GM19043 (cell line): Measurements from ENCODE around the gene FLYWCH1.

ENCODE experiments used
- ATAC-seq: cut with Tn5 transposase; IDR thresholded peaks from one replicate; pipeline ENCODE4 v1.9.1; 2021; ENCODE audit warnings: low read depth; ENCODE audit not compliant: unreplicated experiment

Gene FLYWCH1, protein sequence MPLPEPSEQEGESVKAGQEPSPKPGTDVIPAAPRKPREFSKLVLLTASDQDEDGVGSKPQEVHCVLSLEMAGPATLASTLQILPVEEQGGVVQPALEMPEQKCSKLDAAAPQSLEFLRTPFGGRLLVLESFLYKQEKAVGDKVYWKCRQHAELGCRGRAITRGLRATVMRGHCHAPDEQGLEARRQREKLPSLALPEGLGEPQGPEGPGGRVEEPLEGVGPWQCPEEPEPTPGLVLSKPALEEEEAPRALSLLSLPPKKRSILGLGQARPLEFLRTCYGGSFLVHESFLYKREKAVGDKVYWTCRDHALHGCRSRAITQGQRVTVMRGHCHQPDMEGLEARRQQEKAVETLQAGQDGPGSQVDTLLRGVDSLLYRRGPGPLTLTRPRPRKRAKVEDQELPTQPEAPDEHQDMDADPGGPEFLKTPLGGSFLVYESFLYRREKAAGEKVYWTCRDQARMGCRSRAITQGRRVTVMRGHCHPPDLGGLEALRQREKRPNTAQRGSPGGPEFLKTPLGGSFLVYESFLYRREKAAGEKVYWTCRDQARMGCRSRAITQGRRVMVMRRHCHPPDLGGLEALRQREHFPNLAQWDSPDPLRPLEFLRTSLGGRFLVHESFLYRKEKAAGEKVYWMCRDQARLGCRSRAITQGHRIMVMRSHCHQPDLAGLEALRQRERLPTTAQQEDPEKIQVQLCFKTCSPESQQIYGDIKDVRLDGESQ

GRCh38 chr16:2911638-2912329 is at the start of gene FLYWCH1:
FLYWCH1 (plus strand) TSS chr16:2911931; CDS start chr16:2929686, 17,755 bp downstream.
- peak; percentile 90 for ATAC-seq

DNA sequence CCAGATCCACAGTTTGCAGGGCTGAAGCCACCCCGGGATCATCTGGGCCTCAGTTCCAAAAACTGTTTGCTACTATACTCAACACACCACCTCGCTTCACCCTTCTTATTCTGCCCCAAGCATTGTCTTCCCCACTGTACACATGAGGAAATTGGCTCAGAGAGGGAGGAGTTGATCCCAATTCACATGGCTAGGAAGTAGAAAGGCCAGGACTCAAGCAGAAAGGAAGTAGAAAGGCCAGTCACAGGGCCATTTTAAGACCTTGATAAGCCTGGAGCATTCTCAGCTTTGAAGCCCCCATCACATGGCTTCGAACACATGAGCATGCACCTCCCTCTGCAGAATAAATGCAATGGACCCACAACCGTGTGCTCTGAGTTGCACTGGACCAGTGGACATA is 46.1 kb upstream of the FLYWCH1 start:
- ATAC-seq: no peak

GRCh38 chr16:2866431-2866830 is 45.3 kb upstream of the FLYWCH1 start:
- ATAC-seq: no peak

- no peak for ATAC-seq
Observed at GRCh38 chr16:2867661-2867986, 44.1 kb upstream of the FLYWCH1 start.

GRCh38 chr16:2867987-2868789 is 43.5 kb upstream of the FLYWCH1 start:
- ATAC-seq: peak; percentile 71

GRCh38 chr16:2871926-2872325 is 39.8 kb upstream of the FLYWCH1 start:
- no peak for ATAC-seq

DNA sequence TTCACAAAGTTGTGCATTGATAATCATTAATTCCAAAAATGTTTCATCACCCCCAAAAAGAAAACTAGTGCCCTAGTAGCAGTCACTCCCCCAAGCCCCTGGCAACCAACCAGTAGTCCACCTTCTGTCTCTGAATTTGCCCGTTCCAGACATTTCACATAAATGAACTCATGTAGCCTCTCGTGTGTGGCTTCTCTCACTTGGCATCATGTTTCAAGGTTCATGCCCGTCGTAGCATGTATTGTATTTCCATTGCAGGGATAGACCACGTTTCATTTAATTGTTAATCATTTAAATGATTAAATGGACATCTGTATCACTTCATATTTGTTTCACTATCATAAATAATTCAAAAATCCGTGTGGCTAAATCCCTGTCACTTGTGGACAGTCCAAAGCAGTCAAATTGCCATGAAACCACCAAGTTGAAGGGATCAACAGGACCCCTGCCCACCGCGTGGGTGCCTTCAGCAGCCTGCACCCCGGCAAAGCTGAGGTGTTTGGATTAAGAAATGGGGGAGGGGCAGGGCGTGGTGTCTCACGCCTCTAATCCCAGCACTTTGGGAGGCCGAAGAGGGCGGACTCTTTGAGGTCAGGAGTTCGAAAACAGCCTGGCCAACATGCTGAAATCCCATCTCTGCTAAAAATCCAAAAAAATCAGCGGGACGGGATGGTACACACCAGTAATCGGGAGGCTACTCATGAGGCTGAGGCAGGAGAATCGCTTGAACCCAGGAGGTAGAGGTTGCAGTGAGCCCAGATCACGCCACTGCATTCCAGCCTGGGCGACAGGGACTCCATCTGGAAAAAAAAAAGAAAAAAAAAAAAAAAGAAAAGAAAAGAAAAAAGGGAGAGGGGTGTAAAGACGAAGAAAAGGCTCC is 37.5 kb upstream of the FLYWCH1 start:
- no peak for ATAC-seq

DNA sequence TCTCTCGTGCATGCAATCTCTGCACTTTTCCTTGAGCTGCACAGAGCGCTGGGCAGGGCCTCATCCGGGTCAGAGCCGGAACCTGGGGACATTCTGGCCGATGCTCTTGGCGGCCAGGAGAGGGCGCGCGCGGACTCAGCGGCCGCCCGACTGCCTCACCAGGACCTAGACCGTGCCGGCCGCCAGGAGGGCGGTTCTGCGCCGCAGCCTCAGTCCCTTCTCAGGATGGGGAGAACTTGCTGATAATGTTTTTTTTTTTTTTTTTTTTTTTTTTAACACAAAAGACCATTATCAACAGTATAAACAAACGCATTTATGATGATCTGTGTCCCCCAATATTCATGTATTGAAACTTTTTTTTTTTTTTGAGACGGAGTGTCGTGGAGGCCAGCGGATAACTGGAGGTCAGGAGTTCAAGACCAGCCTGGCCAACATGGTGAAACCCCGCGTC is 36.8 kb upstream of the FLYWCH1 start:
- no peak for ATAC-seq

DNA sequence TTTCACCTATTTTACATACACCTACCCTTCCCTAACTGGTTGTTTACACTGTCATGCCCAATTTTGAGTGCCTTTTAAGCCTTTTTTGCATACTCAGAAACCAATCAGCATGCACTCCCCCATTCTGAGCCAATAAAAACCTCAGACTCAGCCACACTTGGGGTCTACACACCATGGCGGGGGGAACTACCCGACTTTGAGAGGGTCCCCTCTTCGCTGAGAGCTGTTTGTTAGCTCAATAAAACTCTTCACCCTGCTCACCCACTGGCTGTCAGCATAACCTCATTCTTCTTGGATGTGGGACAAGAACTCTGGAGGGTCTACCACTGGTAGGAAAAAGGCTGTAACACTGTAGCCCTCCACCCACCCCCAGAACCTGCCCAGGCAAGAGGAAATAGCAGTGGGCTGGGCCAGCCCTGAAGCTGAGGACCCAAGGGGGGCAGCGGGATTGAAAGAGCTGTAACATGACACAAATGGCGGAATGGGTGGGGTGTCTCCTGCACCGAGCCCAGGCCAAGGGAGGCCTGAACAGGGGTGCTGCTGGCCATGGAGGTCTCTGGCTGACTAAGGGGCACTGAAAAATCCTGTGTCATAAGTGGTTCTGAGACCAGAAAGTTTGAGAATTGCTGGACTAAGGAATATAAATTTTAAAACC is 31.8 kb upstream of the FLYWCH1 start:
- no peak for ATAC-seq

GRCh38 chr16:2881783-2882649 is 29.7 kb upstream of the FLYWCH1 start:
- ATAC-seq: no peak

DNA sequence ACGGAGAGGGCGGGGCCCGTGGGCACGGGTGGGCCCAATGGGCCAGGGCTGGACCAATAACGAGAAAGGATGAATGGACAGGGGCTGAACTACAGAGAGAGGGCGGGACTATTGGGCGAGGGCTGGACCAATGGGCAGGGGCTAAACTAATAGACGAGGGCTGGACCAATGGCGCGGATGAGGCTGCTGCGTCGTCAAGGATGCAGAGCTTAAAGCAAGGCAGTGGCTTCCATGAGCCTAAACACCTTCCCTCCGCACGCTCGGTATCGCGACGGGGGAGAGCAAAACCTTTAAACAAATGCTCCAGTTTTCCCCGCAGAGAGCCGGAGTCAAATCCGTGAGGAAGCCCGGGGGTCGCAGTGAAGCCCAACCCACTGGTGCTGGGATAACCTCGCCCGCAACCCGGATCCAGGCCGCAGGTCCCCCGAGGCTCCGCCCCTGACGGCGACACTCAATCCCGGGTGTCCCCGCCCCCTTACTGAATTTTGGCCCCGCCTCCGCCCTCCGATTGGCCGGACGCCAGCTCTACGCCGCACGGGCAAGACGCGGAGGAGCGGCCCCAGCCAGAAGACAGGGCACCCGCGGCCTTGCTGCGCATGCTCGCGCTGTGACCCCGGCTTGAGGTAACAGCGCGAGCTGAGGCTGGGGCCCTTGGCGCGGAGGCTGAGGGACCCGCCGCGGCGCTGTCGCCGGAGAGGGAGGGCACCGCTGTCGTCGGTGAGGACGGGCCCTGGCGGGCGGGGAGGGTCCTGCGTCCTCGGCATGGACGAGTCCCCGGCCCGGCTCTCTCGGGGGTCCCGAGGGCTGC is 28.9 kb upstream of the FLYWCH1 start, which contains the start of gene FLYWCH2:
Gene FLYWCH2 (plus strand): TSS at position 566 of the 808 bp plus-strand sequence. CDS start 13,235 bp downstream, outside the sequence.
- peak; percentile 96 for ATAC-seq

- ATAC-seq: no peak
Observed at GRCh38 chr16:2883458-2883908, 28.2 kb upstream of the FLYWCH1 start.

GRCh38 chr16:2884041-2884451 is 27.7 kb upstream of the FLYWCH1 start:
- no peak for ATAC-seq

- no peak for ATAC-seq
Observed at GRCh38 chr16:2894231-2894630, 17.5 kb upstream of the FLYWCH1 start.

DNA sequence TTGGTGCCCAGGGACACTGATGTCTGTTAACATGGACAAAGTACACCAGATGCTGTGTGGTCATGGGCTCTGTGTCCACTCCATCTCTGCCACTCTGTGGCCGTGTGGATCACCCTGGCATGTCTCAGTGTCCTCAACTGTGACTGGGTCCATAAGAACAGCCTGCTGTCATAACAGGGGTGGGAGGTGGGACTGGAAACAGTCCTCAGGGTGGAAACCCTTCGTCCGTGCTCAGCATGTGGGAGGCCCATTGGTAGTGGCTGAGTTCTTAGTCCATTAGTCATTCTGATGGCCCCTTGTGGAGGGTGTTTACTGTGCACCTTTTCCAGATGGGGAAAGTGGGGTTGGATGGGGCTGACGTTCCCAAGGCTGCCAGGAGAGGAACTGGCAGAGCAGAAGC is 15.9 kb upstream of the FLYWCH1 start:
- ATAC-seq: no peak

GRCh38 chr16:2896480-2897010 is 15.2 kb upstream of the FLYWCH1 start:
- no peak for ATAC-seq

DNA sequence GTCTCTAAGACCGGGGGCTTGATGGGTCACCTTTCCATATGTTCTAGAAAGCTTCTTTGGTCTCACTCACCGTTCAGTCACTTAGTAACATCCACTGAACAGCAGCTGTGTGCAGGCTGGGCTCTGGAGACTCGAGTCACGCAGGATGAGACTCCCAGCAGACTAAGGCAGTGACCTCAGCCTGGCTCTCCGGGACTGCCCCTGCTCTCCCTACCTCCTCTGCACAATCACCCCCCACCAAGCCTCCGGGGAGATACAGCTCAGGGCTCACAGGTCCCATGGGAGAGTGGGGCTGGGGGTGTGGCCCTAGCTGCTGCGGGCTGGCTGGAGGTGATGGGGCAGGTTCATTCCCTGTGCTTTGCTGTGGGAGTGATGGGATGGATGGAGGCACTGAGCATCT is 14.6 kb upstream of the FLYWCH1 start:
- ATAC-seq: peak; percentile 68
